GM12865 (cell line): ENCODE results near the gene TMPRSS11E.

ENCODE experiments used
- DNase-seq: peaks from one replicate; pipeline ENCODE4 v3.0.0; 2010; ENCODE audit warnings: low read depth
- H3K4me3 ChIP-seq: 2 replicates; pipeline ENCODE4 v1.5.1; 2011; ENCODE audit warnings: mild to moderate bottlenecking, low read depth, low read length, control low read depth
- CTCF ChIP-seq: IDR thresholded peaks from 2 replicates; pipeline ENCODE4 v1.5.1; 2011; ENCODE audit warnings: low read length, control low read depth, low read depth, inconsistent platforms; ENCODE audit not compliant: insufficient read depth; ENCODE audit errors: missing control alignments

The TMPRSS11E gene

GRCh38 chr4:68461790-68462189 lies 14.5 kb downstream of the TMPRSS11E start:
- TF ChIP-seq CTCF, result no peak
- no peak for DNase-seq
- H3K4me3 ChIP-seq, result no peak overlapping the region

GRCh38 chr4:68462691-68463090 lies 15.4 kb downstream of the TMPRSS11E start:
- no peak for TF ChIP-seq CTCF
- H3K4me3 ChIP-seq, result no peak overlapping the region
- DNase-seq, result no peak

GRCh38 chr4:68463796-68464195 lies 16.5 kb downstream of the TMPRSS11E start:
- H3K4me3 ChIP-seq, result no peak overlapping the region
- DNase-seq, result no peak
- TF ChIP-seq CTCF, result no peak

- H3K4me3 ChIP-seq, result no peak overlapping the region
- TF ChIP-seq CTCF, result no peak
- no peak for DNase-seq
These were observed 17.8 kb downstream of the TMPRSS11E start for GRCh38 chr4:68465058-68465457.

GRCh38 chr4:68466185-68466584 lies 18.9 kb downstream of the TMPRSS11E start:
- no peak overlapping the region for H3K4me3 ChIP-seq
- DNase-seq, result no peak
- TF ChIP-seq CTCF, result no peak

GRCh38 chr4:68466751-68467150 lies 19.5 kb downstream of the TMPRSS11E start:
- no peak overlapping the region for H3K4me3 ChIP-seq
- DNase-seq, result no peak
- no peak for TF ChIP-seq CTCF

- H3K4me3 ChIP-seq, result no peak overlapping the region
- no peak for TF ChIP-seq CTCF
- DNase-seq, result no peak
These were observed 22.2 kb downstream of the TMPRSS11E start for GRCh38 chr4:68469482-68469881.
